Motor neuron (in vitro differentiated cells): Measurements from ENCODE around the gene DISC1. TPM values are rescaled to one million over a fixed set of nuclear protein-coding genes. Genes with fewer than 3 reads are reported as not detected.
A peak's percentile ranks its signal among the peaks of the same experiment; 100 is the strongest.

Source experiments
- ATAC-seq, 8 experiments: fragments of 200-7000 bp; cut with Tn5 transposase; replicated peaks in 6 of 8; 2 replicates each; pipeline ENCODE4 v1.8.0; 2021; ENCODE audit warnings: mild to moderate bottlenecking in 8 of 8, moderate library complexity in 8 of 8
- H3K27ac ChIP-seq, 2 donors: fragments of 250-450 bp; sonication (Bioruptor Pico); 2 replicates each; pipeline ENCODE4 v1.9.0; 2021; ENCODE audit warnings: antibody characterized with exemption in 2 of 2, mild to moderate bottlenecking in 2 of 2, moderate library complexity in 1 of 2
- H3K4me1 ChIP-seq, 2 donors: fragments of 250-450 bp; sonication (Bioruptor Pico); replicated peaks in 1 of 2; 2 replicates each; pipeline ENCODE4 v1.6.1; 2021; ENCODE audit warnings: antibody characterized with exemption in 2 of 2, mild to moderate bottlenecking in 2 of 2, moderate library complexity in 1 of 2
- H3K4me3 ChIP-seq, 5 donors: fragments of 250-450 bp; sonication (Bioruptor Pico); 2 replicates each; pipeline ENCODE4 v1.9.0; 2021; ENCODE audit warnings: antibody characterized with exemption in 5 of 5, mild to moderate bottlenecking in 5 of 5, moderate library complexity in 4 of 5
- WGBS, 10 experiments: fragments of 450-650 bp; shearing (Covaris generic); methylation state at CpG; one replicate each; pipeline ENCODE4 v1.0.0; 2022; 5-methylcytosine and 5-hydroxymethylcytosine counted together
- in situ Hi-C, 9 experiments: fragments of 400-800 bp; cut with MboI; loops; one replicate each; pipeline ENCODE4 v1.15.0; 2021; ENCODE audit warnings: low sequenced_read_pairs in 9 of 9, low pct_unique_long_range_greater_than_20kb in 2 of 9; ENCODE audit not compliant: unreplicated experiment in 9 of 9
- total RNA-seq, 8 experiments: library from RNA; unstranded; fragments of 300-600 nt; gene quantifications; 2 replicates each; pipeline versions ENCODE4 v1.2.3 to v1.2.4, GENCODE V29; 2022

Gene DISC1
- total RNA-seq, 8 experiments from 2014 or later = 1.2 to 13.5 (median 3.7) TPM

GRCh38 chr1:231810415-231810814, 183.8 kb downstream of the DISC1 start:
- no peak for ATAC-seq
- Histone ChIP-seq H3K27ac (no peak overlapping the region), H3K4me1 (no peaks in the 10 kb centered on the region), H3K4me3 (no peak overlapping the region)
- in situ Hi-C loops = no loop called here
- WGBS, 10 experiments = 67 to 100% (median 91%) methylated on average over 1 to 6 of the region's 6 CpGs; no CpG with 5 or more reads in 2 of the 10 experiments

GRCh38 chr1:231814021-231814420, 187.4 kb downstream of the DISC1 start:
- no peak overlapping the region for H3K27ac ChIP-seq
- in situ Hi-C loops = no loop called here

GRCh38 chr1:231814521-231814920, 187.9 kb downstream of the DISC1 start:
- in situ Hi-C loops = no loop called here
- WGBS, 10 experiments = 58 to 100% (median 95%) methylated on average over 1 to 4 of the region's 4 CpGs; no CpG with 5 or more reads in 1 of the 10 experiments
- no peak for ATAC-seq
- Histone ChIP-seq H3K27ac (no peak overlapping the region), H3K4me1 (no peaks in the 10 kb centered on the region), H3K4me3 (no peak overlapping the region)

More at GRCh38 chr1:231814021-231814420, 187.4 kb downstream of the DISC1 start:
- no peak for ATAC-seq
- no peaks in the 10 kb centered on the region for H3K4me1 ChIP-seq
- H3K4me3 ChIP-seq = no peak overlapping the region
- WGBS, 10 experiments = 30 to 100% (median 80%) methylated on average over 2 of the region's 2 CpGs; no CpG with 5 or more reads in 1 of the 10 experiments

- Histone ChIP-seq H3K4me3 (no peak overlapping the region), H3K4me1 (no peaks in the 10 kb centered on the region), H3K27ac (no peak overlapping the region)
- no peak for ATAC-seq
- in situ Hi-C loops = no loop called here
- WGBS, 10 experiments = 50 to 100% (median 90%) methylated on average over 1 to 2 of the region's 2 CpGs; no CpG with 5 or more reads in 1 of the 10 experiments
Observed at GRCh38 chr1:231817801-231818200, 191.2 kb downstream of the DISC1 start.

DNA sequence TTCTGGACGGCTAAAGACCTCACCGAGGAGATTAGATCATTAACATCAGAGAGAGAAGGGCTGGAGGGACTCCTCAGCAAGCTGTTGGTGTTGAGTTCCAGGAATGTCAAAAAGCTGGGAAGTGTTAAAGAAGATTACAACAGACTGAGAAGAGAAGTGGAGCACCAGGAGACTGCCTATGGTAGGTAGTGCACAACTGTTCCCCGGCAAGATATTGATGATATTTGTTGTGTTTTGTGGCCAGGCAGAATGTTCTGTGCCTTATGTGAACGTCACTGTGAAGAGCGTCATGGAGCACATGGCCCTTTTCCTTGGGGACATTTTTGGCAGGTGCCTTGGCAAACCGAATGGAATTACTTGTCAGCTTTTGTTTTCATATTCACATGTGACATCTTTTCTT, 191.7 kb downstream of the DISC1 start:
- Histone ChIP-seq H3K27ac (no peak overlapping the region), H3K4me1 (no peaks in the 10 kb centered on the region), H3K4me3 (no peak overlapping the region)
- in situ Hi-C loops = no loop called here
- WGBS, 10 experiments = 9 to 100% (median 69%) methylated on average over 1 to 6 of the region's 6 CpGs; no CpG with 5 or more reads in 1 of the 10 experiments
- ATAC-seq = no peak

DNA sequence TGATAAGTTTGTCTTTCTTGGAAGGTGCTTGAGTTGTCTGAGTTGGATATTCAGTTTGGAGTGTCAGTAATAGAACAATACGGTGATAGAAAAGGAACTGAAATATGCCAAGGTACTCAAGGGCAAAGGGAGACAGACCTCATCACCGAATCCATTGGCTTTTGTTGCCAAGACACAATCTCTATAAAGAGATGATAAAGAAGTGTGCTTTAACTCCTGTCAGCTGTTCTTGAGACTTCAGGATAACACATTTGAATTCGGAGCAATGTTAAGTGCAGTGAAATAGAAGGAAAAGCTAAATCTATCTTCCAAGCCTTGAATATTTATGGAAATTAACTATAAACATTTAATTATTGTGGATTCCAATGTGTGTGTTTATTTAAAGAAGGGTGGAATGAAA, 194.7 kb downstream of the DISC1 start:
- in situ Hi-C loops = no loop called here
- no peak overlapping the region for H3K27ac ChIP-seq
- no peaks in the 10 kb centered on the region for H3K4me1 ChIP-seq
- H3K4me3 ChIP-seq = no peak overlapping the region
- no peak for ATAC-seq
- 40 to 95% (median 92%) methylated on average over 1 to 3 of the region's 3 CpGs for WGBS, 10 experiments

DNA sequence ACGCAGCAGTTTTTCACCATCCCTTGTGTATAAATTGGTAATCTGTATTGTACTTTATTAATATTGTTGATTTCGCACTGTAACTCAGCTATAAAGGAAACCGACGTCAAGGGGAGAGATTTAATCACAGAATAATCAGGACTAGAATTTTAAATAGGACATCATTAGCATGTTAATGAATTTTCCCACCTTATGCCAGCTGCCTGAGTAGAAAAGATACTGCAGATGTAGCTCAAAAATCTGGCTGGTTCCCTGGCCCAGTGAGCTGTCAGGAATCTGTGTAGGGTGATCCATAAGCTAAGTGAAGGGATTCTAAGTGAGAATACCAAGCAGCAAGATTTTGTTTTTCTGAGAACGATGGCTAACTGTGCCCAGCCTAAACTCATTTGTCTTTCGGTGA, 195.5 kb downstream of the DISC1 start:
- H3K4me1 ChIP-seq = no peaks in the 10 kb centered on the region
- in situ Hi-C loops = no loop called here
- no peak overlapping the region for H3K4me3 ChIP-seq
- 67 to 91% (median 79%) methylated on average over 2 to 6 of the region's 6 CpGs; no CpG with 5 or more reads in 1 of the 10 experiments for WGBS, 10 experiments
- ATAC-seq = no peak
- H3K27ac ChIP-seq = no peak overlapping the region

DNA sequence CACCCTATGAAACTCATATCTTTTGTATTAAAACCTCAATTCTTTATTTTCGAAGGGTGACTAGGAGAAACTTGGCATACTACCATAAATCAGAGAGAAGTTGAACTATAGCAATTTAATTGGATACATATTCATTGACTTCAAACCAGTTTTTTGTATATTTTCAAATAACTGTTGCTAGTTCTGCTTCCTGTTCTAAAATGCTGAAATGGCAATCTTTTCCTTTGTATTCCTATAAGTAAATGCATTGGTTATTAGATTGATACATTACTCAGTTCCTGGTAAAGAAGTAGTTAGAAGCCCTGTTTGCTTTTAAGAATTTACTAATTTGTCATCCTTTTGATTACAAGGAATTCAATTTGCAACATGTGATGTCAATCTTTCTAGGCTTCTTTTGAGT, 200.0 kb downstream of the DISC1 start:
- Histone ChIP-seq H3K4me3 (no peak overlapping the region), H3K4me1 (peaks cover 0 to 5% of the 10 kb centered on the region in 2 donors), H3K27ac (no peak overlapping the region)
- 67 to 100% (median 89%) methylated on average over 1 of the region's 1 CpG; no CpG with 5 or more reads in 1 of the 10 experiments for WGBS, 10 experiments
- ATAC-seq = no peak
- in situ Hi-C loops = no loop called here

DNA sequence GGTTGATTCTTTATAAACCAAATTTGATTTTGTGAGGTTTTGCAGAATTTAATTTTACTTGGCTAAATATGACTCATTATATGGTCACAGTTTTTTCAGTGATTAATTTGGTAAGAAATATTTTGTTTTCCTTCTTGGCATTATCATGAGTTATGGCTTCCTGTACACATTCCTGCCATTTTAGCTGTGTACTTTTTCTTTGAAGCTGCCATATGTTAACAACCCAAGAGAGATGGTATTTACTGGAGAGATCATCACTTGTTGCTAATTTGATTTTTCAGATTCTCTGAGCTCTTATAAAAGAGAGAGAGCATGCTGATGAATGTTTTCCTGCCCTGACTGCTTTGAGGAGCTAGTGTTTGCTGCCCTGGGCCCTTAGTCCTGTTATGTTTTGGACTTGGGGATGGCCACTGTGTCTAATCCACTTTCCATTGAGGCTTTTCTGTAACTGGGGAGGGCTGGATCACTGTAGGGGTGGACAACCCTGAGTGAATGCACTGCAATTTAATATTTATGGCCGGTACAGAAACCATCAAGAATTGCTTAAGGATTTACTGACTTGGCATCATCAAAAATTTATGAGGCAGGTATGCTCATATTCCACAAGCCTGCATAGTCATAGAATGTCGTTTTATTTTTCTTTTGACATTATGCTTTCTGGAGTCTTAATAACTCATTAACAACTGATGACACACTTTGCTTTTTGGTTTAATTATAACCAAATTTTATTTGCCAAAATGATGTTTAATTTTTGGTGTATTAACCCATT, 200.9 kb downstream of the DISC1 start:
- in situ Hi-C loops = no loop called here
- ATAC-seq = peak in 5 of 8 experiments; percentile 10 to 93 (median 50)
- 0 to 89% (median 43%) methylated on average over 1 to 2 of the region's 2 CpGs; no CpG with 5 or more reads in 1 of the 10 experiments for WGBS, 10 experiments
- peaks cover 0 to 5% of the 10 kb centered on the region in 2 donors for H3K4me1 ChIP-seq
- no peak overlapping the region for H3K27ac ChIP-seq
- no peak overlapping the region for H3K4me3 ChIP-seq

DNA sequence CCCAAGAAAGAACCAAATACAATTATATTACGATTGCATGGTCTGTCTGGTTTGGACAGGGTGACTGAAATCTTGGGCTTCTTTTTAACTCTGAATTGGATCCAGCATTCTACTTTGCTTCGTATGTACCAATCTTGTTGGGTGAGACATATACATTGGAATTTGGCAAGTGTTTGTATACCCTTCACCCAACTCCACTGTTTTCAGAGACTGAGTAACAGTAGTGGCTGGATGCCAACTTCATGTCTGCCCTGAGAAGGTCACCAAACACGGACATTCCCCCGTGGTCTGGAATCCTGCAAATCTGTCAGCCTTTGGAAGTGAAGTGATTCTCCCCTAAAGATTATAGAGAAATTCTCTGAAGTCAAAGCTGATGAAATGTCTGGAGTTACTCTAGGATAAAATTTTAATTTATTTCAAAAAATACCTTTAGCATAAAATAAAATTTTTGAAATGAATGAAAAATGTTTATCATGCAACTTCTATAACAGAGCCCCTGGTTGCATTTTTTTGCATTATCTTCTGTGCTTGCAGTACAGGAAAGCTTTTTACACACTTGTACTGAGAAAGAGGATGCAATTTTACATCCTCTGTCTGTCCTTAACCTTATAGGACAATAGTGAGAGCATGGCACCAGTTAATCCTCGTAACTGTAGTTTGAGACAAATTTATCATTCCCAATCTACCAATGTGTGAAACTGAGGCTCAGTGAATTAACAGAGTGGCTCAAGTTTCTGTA, 201.8 kb downstream of the DISC1 start:
- in situ Hi-C loops = no loop called here
- 0 to 100% (median 78%) methylated on average over 2 to 5 of the region's 5 CpGs for WGBS, 10 experiments
- no peak overlapping the region for H3K27ac ChIP-seq
- H3K4me3 ChIP-seq = no peak overlapping the region
- H3K4me1 ChIP-seq = peaks cover 0 to 5% of the 10 kb centered on the region in 2 donors
- ATAC-seq = peak in 3 of 8 experiments; percentile 19 to 76 (median 26)

DNA sequence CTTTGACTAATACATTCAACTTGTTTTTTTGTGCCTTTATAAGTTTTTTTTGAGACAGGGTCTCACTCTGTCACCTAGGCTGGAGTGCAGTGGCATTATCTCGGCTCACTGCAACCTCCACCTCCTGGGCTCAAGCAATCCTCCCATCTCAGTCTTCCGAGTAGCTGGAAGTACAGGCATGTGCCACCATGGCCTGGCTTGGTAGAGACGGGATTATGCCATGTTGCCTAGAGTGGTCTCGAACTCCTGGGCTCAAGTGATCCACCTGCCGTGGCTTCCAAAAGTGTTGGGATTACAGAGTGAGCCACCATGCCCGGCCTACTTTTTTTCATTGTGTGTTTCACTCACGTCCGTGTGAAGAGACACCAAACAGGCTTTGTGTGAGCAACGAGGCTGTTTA, 202.7 kb downstream of the DISC1 start:
- Histone ChIP-seq H3K4me3 (no peak overlapping the region), H3K27ac (no peak overlapping the region), H3K4me1 (peaks cover 0 to 5% of the 10 kb centered on the region in 2 donors)
- no peak for ATAC-seq
- WGBS, 10 experiments = 71 to 100% (median 80%) methylated on average over 1 to 7 of the region's 9 CpGs; no CpG with 5 or more reads in 3 of the 10 experiments
- in situ Hi-C loops = no loop called here

GRCh38 chr1:231836227-231836893, 209.8 kb downstream of the DISC1 start:
- whole genome bisulfite sequencing, 10 experiments = 61 to 100% (median 84%) methylated on average over 1 to 11 of the region's 14 CpGs; no CpG with 5 or more reads in 1 of the 10 experiments
- Histone ChIP-seq H3K27ac (no peak overlapping the region), H3K4me3 (no peak overlapping the region), H3K4me1 (no peaks in the 10 kb centered on the region)
- in situ Hi-C loops = no loop called here
- no peak for ATAC-seq

DNA sequence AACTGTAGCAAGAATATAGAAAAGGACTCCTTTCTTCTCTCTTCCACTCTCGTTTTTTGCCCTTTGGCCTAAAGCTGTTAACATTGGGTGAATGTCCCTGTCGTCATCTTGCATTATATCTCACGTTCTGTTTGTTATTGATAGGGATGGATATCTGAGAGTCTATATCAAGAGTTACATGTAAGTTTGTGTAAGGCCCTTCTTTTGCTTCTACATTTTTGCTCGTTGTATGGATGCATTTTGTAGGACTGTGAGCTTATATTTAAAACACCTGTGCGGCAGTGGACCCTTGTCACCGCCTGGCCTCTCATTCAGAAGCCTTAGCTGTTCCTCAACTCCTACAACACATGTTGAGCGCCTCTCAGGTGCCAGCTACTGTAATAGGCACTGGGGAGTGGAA, 211.9 kb downstream of the DISC1 start:
- no peaks in the 10 kb centered on the region for H3K4me1 ChIP-seq
- H3K27ac ChIP-seq = no peak overlapping the region
- H3K4me3 ChIP-seq = no peak overlapping the region
- in situ Hi-C loops = no loop called here
- 57 to 100% (median 77%) methylated on average over 1 to 7 of the region's 7 CpGs for WGBS, 10 experiments
- no peak for ATAC-seq
